GM11168 (cell line): ENCODE results near the gene N4BP3.
"Not testable (repeated sequence)": the region's sequence is repeated elsewhere in the genome, so short reads cannot be mapped to it uniquely, and the experiment has no call there.

Experiments used
- in situ Hi-C: fragments of 300-500 bp; cut with MboI; formaldehyde crosslinking; loops from one replicate; pipeline ENCODE4 v1.12.0; 2022; ENCODE audit warnings: low sequenced_read_pairs; ENCODE audit not compliant: unreplicated experiment

The N4BP3 gene

DNA sequence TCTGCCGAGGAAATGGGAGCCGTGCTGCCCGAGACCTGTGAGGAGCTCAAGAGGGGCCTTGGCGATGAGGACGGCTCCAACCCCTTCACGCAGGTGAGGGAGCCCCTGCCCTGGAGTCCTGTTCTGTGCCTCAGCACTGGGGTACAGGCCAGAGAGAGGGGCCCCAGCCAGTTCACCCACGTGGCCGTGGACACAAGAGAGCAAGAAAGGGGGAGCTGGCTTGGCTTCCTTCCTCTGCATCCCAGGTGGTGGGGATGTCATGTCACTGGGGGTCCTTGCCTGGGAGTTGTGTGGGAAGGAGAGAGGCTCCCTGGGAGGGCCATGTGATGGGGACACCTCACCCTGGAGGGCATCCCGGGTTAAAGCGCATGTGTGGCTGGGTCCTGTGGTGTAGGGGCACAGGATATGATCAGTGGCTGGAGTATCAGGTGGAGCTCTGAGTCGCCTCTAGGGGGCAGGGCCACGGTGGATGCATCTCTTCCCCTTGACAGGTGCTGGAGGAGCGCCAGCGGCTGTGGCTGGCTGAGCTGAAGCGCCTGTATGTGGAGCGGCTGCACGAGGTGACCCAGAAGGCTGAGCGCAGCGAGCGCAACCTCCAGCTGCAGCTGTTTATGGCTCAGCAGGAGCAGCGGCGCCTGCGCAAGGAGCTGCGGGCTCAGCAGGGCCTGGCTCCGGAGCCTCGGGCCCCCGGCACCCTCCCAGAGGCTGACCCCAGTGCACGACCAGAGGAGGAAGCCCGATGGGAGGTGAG lies 7.5 kb downstream of the N4BP3 start:
- in situ Hi-C loops, result no loop called here

DNA sequence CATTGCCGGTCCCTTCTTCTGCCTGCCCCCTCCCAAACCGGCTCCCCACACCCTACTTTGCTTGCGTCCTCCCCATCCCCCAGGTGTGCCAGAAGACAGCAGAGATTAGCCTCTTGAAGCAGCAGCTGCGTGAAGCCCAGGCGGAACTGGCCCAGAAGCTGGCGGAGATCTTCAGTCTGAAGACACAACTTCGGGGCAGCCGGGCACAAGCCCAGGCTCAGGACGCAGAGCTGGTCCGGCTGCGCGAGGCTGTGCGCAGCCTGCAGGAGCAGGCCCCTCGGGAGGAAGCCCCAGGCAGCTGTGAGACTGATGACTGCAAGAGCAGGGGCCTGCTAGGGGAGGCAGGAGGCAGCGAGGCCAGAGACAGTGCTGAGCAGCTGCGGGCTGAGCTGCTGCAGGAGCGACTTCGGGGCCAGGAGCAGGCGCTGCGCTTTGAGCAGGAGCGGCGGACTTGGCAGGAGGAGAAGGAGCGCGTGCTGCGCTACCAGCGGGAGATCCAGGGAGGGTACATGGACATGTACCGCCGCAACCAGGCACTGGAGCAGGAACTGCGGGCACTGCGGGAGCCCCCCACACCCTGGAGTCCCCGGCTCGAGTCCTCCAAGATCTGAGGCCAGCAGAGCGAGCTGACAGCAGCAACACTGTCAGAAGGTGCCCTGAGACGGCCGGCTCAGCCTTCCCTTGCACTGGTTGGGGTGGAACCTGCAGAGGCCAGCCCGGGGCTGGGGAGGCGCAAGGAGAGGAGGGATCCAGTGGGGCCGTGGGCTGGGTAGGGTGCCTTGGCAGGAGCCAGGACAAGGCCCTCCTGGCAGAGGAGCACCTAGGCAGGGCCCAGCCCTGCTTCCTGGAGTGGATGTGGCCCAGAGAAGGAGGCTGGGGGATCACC lies 8.3 kb downstream of the N4BP3 start:
- in situ Hi-C loops, result no loop called here

DNA sequence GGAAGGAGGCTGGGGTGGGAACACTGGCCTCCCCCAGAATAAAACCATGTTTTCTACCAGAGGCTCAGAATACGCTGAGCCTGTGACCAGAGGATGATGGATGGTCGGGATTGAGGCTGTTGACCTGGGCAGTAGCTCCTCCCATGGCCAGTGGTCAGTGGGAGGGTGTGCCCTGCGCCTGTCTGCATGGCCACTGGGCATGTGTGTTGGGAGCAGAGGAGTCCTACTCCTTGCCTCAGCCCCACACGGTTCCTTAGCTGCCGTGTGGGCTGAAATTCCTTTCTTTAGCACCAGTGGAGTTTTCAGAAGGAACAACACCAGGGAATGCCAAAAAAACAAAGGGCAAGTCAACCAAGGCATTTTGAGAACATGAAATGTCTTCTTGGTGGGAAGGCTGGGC lies 9.0 kb downstream of the N4BP3 start:
- in situ Hi-C loops, result no loop called here

DNA sequence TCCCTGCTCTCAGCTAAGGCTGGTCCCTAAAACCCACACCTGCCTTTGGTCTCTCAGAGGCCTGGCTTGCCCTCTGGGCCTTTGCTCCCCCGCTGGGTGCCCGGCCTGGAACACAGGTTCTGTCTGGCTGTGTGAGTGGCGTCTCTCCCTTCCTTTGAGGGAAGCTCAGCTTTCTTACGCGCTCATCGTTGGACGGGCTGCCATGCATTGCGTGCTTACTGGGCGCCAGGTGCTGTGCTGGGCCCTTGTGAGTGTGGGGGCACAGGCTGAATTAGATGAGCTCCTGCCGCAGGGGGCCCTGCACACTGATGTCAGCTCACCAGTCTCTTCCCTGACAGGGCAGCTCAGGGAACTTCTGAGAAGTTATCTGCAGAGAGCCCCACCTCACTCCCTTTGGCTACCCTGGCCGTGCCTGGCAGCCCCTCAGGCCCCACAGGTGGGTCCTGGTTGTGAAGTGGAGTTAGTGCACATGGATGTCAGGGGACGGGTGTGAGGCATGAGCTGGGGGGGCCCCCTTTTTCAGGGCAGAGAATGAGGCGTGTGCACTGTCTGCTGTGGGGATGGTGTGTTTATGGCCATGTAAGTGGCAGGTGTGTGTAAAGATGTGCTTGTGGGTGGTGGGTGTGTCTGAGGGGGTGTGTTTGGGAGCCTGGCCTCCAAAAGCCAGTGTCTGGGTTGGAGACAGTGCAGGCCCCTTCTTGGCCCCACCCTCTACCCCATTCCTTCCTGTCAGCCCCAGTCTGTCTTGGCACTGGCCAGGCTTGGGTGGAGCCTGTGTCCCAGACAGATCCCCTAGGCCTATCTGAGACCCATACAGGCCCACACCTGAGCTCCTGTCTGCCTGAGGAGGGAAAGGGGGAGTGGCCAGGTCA lies 10.0 kb downstream of the N4BP3 start:
- in situ Hi-C loops, result no loop called here

DNA sequence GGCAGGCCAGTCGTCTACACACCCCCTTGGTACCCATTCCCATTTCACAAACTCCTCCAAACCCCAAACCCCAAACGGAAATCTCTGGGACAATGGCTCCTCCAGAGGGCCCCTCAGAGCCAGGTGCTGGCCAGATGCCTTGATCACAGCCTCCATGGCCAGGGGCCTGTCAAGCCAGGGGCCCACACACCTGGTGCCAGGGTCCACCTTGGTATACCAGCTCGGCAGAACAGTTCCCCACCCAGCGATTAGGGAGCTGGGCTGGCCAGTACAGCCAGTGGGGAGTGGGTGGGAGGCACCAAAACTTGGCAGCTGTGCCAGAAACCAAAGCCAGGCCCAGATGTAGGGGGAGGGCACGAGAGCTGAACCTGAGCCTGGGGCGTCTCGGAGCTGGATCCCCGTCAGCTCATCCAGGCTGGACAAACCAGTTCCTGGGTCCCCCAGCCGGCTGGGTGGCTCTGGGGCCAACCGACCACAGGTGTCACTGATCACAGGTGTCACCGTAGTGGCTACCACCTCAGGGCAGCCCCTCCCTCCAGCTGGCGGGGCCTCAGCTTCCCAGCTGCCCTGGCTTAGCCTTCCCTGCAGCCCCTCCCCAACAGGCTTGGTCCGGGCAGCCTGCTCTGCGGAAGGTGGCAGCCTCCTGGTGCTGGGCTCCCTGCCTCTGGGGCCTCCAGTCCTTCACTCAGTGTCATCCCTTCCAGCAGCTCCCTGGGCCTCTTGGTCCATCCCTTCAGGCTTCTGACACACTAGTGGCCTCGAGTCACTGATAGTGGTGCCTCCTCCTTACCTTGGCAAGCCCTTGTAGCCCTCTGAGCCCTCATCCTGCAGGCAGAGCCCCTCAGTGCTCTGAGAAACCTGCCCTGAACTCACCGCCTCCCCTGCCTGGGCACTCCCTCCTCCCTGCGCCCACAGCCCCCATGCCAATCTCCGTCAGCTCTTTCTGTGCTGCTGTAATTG lies 10.9 kb downstream of the N4BP3 start:
- in situ Hi-C loops, result no loop called here

DNA sequence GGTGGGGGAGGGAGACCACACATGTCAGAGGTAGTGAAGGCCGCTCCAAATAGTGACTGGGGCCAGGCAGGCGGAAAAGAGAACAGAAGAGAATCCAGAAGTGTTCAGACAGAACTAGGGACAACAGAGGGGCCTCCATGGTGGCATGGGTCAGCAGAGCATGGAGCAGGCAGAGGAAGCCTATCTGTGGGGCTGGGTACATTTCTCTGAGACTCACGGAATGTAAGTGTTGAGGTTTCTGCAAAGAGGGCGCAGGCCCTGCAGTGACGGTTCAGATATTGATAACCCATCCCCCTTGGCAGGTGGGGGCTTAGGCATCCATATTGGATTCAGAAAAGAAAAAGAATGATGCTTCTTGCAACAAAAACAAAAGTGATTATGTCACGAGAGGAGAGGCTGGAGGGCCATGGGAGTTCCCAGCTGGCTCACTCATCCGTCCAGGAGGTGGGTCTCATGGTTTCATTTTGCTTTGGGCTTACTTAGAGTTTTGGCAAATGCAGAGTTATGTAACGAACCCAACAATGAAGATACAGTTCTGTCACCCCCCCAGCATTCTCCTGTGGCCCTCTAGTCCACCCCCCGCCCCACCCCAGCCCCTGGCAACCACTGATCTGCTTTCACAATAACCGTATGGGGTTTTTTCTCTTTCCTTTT lies 12.0 kb downstream of the N4BP3 start:
- in situ Hi-C loops, result no loop called here

DNA sequence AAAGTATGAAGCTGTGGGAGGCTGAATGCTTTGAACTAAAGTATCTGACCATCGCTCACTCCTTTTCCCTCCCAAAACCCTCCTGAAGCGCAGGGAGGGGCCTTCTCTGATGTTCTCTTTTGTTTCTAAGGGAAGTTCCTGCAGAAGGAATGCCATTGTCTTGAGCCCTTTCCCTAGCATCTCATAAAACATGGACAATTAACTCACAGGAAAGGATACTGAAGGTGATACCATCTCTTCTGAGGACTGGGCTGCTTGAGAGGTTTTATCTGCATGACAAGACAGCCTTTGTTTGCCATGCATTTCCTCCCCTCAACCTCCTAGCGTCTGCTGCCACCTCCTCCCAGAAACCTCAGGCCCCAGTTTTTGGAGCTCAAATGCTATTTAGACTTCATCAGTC lies 13.2 kb downstream of the N4BP3 start:
- in situ Hi-C loops, result no loop called here

DNA sequence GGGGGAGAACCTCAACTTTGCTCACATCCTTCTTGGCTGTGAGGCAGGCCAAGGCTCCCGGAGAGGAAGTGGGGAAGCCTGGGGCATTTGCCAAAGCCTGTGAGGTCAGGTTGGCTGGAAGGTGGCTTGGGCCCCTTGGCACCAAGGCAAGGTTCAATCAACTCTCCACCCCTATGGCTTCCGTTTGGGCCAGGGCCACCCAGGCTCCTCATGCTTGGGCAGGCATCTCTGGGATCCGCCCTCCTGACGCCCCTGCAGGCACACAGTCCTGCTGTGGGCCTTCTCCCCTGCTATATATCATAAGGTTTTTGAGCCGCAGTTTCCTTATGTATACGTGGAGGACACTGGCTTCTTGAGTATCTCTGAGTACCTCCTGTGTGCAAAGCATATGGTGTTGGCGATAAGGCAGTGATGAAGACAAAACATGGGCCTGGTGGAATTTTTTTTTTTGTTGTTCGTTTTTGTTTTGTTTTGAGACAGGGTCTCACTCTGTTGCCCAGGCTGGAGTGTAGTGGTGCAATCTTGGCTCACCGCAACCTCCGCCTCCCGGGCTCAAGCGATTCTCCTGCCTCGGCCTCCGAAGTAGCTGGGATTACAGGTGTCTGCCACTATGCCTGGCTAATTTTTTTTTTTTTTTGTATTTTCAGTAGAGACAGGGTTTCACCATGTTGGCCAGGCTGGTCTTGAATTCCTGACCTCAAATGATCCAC lies 14.1 kb downstream of the N4BP3 start:
- in situ Hi-C loops, result not testable (repeated sequence)

DNA sequence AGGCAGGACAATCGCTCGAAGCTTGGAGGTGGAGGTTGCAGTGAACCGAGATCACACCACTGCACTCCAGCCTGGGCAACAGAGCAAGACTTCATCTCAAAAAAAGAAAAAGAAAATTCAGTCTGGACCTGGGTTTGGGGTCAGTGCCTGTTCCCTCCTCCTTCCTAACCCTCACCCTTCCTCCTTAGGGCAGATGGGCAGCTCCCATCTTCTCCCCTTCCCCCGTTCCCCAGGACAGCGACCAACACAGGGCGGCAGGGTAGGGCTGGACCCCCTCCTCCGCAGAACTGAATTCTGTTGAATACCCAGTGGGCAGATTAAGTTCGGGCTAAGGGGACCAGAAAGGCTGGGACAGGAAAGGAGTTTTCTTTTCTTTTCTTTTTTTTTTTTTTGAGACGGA lies 16.0 kb downstream of the N4BP3 start:
- in situ Hi-C loops, result no loop called here

DNA sequence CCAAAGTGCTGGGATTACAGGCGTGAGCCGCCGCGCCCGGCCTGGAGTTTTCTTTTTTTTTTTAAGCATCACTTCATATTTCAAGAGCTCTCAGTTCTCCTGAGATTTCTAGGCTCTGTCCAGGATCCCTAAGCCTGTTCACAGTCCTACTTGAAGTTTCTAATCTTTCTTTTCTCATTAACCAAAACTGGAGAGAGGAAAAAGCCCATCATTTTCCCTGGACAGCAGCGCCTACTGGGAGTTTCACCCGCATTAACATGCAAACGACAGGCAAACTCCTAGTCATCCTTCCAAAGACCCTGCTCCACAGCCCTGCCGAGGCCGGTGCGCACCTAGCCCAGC lies 16.9 kb downstream of the N4BP3 start:
- in situ Hi-C loops, result not testable (repeated sequence)

DNA sequence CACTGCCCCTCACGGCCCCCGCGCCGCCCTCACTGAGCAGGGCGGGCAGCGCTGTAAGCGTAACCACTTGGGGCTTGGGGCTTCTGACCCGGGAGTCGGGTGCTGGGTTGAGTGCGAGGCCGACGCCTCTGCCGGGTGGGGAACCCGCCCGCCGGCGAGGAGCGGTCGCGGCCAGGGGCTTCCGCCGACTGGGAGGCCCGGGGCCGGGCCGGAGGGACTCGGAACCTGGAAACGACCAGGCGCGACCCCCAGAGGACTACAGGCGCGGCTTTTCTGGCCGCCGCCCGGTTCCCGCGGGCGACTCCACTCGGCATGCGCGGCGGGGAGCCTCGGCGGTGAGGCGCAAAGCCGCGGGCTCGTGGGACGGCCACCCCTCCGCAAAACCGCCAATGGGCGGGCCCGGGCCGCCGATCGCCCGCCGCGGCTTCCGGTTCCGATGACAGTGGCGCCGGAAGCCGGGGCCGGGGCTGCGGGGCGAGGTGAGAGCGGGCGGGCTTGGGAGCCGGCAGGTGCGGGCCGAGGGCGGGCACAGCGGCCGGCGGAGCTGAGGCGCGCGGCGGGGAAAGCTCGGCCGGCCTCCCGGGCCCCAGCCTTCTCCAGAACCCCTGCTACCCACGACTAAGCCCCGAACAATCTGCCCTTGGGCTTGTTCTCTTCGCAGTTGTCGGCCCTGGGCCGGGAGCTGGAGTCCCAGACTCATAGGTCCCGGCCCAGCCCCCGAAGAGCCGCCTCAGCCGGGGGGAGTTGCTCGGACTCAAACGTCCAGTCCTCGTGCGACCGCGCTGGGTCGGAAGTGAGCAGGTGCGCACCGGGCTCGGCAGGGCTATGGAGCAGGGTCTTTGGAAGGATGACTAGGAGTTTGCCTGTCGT lies 17.5 kb downstream of the N4BP3 start, which contains the start of gene RMND5B:
Gene RMND5B (plus strand): TSS at position 439 of the 870 bp plus-strand sequence. CDS start 7,106 bp downstream, outside the sequence.
- in situ Hi-C loops, result no loop called here

DNA sequence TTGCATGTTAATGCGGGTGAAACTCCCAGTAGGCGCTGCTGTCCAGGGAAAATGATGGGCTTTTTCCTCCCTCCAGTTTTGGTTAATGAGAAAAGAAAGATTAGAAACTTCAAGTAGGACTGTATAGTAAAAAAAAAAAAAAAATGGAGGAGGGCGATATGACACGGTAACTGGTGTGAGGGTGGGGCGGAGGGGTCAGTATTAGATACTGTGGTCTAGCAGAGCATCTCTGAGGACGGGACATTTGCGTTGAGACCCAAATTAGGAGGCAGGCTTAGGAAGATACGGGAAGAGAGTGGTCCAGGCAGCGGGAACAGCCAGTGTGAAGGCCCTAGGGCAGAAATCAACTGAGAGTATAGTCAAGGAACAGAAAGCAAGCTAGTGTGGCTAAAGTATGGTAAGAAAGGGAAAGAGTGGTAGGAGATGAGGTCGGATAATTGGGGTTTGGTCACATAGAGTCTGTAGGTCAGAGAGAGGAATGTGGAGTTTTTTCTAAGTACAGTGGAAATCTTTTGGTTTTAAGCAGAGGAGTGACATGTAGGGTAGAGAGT lies 18.2 kb downstream of the N4BP3 start:
- in situ Hi-C loops, result no loop called here

DNA sequence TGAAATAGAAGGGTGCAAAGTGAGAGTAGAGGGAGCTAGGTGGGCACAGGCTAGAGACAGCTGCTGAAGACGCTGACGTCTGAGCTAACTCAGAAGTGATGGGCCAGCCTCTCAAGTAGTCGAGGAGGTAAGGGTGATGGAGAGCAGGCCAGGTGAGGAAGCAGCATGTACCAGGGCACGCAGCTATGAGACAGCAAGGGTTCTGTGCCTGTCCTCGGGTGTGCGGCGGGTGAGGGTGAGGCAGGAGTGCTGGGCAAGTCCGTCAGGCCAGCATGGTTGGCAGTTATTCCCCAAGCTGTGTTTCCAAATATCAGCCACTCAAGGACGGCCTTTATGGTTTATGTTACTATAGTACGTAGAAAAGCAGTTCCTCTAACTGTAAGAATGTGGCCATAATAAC lies 23.7 kb downstream of the N4BP3 start:
- in situ Hi-C loops, result no loop called here

DNA sequence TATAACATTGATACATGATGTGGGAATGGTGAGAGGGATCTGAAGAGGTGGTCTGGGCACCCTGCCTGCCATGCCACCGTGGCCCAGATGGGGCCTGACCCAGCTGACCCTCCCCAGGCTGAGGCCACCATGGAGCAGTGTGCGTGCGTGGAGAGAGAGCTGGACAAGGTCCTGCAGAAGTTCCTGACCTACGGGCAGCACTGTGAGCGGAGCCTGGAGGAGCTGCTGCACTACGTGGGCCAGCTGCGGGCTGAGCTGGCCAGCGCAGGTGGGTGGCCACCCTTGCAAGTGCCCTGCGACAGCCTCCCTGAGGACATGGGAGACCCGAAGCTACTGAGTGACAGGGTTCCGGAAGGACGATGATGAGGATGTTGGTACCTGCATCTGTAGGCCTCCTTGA lies 24.7 kb downstream of the N4BP3 start:
- in situ Hi-C loops, result no loop called here

DNA sequence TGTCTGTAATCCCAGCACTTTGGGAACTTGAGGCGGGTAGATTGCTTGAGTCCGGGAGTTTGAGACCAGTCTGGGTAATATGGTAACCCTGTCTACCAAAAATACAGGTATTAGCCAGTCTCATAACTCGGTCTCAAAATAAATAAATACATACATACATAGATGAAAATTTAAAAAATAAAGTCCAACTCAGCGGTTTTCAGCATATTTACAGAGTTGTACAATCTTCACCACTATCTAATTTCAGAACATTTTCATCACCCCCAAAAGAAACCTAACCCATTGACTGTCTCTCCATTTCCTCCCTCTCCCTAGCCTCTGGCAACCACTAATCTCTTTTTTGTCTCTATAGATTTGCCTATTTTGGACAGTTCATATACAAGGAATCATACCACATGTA lies 28.2 kb downstream of the N4BP3 start:
- in situ Hi-C loops, result loop anchor here (10.0 kb wide), 1 partner anchor 67 kb away; no protein-coding TSS in a partner anchor

DNA sequence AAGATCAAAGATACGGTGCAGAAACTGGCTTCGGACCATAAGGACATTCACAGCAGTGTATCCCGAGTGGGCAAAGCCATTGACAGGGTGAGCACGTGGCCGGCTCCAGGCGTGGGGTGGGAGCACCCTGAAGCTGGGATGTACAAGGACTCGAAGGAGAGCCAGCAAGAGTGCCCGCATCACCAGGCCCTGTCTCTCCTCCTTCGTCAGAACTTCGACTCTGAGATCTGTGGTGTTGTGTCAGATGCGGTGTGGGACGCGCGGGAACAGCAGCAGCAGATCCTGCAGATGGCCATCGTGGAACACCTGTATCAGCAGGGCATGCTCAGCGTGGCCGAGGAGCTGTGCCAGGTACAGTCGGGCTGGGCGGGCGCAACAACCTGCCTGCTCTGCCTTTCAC lies 29.3 kb downstream of the N4BP3 start:
- in situ Hi-C loops, result loop anchor here (10.0 kb wide), 1 partner anchor 68 kb away; no protein-coding TSS in a partner anchor

DNA sequence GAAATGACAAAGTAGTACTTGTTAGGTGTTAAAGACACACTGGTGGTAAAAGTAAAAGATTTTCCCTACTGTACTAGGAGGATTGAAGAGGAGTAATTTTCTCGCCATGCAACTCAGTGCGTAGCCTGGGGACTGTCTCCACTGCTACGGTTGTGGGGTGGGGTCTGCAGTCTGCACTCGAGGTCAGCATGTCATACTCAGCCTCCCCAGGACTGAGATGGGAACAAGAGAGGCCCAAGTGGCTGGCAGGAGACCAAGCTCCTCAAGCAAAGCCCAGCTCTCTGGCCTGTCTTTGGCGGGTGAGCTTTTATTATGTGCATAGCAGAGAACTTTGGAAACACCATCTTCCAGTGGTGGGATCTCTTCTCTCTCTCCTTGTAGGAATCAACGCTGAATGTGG lies 29.9 kb downstream of the N4BP3 start:
- in situ Hi-C loops, result loop anchor here (10.0 kb wide), 1 partner anchor 68 kb away; no protein-coding TSS in a partner anchor
